ENCODE data around the gene ASF1A. TPM values are rescaled to one million over a fixed set of nuclear protein-coding genes. Genes with fewer than 3 reads are reported as not detected.

Gene ASF1A
- total and polyA plus RNA-seq, 2 of the 13 experiments (the other 11 are each of a cell fraction or from before 2014, with no cell fraction given), result 14.5 to 49.9 TPM

DNA sequence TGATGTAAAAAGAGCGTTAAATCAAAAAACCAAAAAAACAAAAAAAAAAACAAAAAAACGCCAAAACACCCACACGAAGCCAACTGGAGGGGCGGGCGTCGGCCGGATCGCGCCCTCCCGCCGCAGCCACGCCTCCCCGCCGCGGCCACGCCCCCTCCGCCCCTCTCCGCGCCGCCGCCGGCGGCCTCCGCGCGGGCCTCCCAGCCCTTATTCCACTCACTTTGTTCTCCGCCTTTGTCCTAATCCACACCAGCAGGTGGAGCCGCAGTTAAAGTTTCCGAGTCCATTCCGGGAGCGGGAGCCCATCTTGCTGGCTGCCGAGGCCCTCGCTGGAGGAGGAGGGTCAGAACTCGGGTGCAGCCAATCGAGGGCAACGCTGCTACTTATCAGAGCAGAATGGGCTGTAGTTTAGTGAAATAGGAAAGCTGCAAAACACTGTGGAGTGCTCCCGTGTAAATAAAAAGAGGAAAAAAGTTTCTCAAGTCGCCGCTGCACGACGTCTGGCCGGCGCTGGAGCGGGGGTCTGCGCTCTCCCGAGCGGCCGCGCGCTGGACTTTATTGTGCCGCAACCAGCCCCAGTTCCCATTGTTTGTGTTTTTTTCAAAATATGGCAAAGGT, at the start of gene ASF1A (continued):
- peak; percentile 60; the same call in 1 of the 2 replicates for TF ChIP-seq ELF1 (CRISPR knock-in tag; IDR thresholded peaks at IDR 0.05)
- TF ChIP-seq HDAC1 (CRISPR knock-in tag; IDR thresholded peaks at IDR 0.05), result peak; percentile 87
- TF ChIP-seq ZNF292 (CRISPR knock-in tag; IDR thresholded peaks at IDR 0.05; ENCODE audit: borderline replicate concordance, low read depth), result no peak; the same call in none of the 2 replicates

DNA sequence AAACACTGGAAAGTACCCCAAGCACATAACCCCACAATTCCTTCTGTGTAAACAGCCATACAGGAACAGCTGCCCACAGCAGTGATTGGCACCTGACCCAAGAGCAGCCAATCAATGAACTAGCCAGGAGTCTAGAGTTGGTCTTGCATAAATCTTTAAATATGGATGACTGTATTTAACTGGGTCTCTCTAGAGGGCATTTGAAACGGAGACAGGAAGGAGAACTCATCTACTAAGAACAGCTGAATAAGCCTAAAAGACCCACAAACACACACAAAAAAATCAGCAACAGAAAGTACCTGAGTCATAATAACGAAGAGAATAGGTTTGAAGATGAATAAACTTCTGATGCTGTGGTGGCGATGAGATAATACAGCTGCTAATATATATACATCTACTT, 49.0 kb upstream of the ASF1A start:
- DNase-seq (ENCODE audit: low spot score), result no peak
- Histone ChIP-seq H3K79me2 (ENCODE audit: insufficient read depth, low read length) (no peaks in the 10 kb centered on the region), H4K20me1 (ENCODE audit: insufficient read depth, low read length) (no peaks in the 10 kb centered on the region), H3K36me3 (replicated peaks in 1 of 2; ENCODE audit: control insufficient read depth in 1 of 2, insufficient read depth in 2 of 2, low read length in 2 of 2) (no peaks in the 10 kb centered on the region), H3K4me3 (replicated peaks in 1 of 3; ENCODE audit: insufficient read depth in 1 of 3, low read depth in 2 of 3, low read length in 3 of 3) (no peak overlapping the region), H3K9ac (ENCODE audit: insufficient read depth, low read depth, low read length) (no peak overlapping the region), H3K27me3 (ENCODE audit: control insufficient read depth in 1 of 2, insufficient read depth in 2 of 2, low read length in 2 of 2) (no peaks in the 10 kb centered on the region), H2AFZ (ENCODE audit: low read length) (no peak overlapping the region), H3K9me3 (ENCODE audit: low read length) (no peaks in the 10 kb centered on the region), H3K27ac (ENCODE audit: extremely low read length, insufficient read depth, low read length) (no peak overlapping the region), H3K4me2 (ENCODE audit: low read depth, low read length) (no peak overlapping the region), H3K4me1 (ENCODE audit: insufficient read depth, low read length) (no peaks in the 10 kb centered on the region)
- POLR2A ChIA-PET, result no interaction called here
- 98% methylated on average over 3 of the region's 3 CpGs for WGBS (ENCODE audit: low lambda C conversion rate)
- intact Hi-C loops (cut with micrococcal nuclease; ENCODE audit: unreplicated experiment), result no loop called here
- FAIRE-seq, result no peak
- no TSS peak for BruUV-seq (replicated peaks)
- TF ChIP-seq ZNF773 (CRISPR knock-in tag; IDR thresholded peaks at IDR 0.05; ENCODE audit: borderline replicate concordance) (no peak), ZNF790 (CRISPR knock-in tag; IDR thresholded peaks at IDR 0.05; ENCODE audit: borderline replicate concordance) (no peak)
- CTCF ChIA-PET (ENCODE audit: low intra/inter-chr PET ratio, low total read pairs), result no interaction called here
- no peak for ATAC-seq
- in situ Hi-C loops (cut with HindIII; ENCODE audit: extremely low pct_ligation_motif_present, low pct_unique_long_range_greater_than_20kb), result no loop called here

DNA sequence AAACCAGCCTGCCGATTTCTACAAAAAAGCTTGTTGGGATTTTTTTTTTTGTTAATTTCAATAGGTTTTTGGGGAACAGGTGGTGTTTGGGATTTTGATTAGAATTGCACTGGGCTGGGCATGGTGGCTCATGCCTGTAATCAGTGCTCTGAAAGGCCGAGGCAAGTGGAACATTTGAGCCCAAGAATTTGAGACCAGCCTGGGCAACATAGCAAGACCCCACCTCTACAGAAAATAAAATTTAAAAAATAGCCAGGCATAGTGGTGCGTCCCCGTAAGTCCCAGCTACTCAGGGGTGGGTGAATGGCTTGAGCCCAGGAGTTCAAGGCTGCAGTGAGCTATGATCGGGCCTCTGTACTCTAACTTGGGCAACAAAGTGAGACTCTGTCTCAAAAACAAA, 40.5 kb upstream of the ASF1A start:
- H3K27me3 ChIP-seq (ENCODE audit: control insufficient read depth in 1 of 2, insufficient read depth in 2 of 2, low read length in 2 of 2), result no peaks in the 10 kb centered on the region
- no peak overlapping the region for H3K4me3 ChIP-seq (replicated peaks in 1 of 3; ENCODE audit: insufficient read depth in 1 of 3, low read depth in 2 of 3, low read length in 3 of 3)
- H3K36me3 ChIP-seq (replicated peaks in 1 of 2; ENCODE audit: control insufficient read depth in 1 of 2, insufficient read depth in 2 of 2, low read length in 2 of 2), result no peaks in the 10 kb centered on the region
- TF ChIP-seq ZNF121 (CRISPR knock-in tag; IDR thresholded peaks at IDR 0.05), result peak; percentile 63; the same call in 1 of the 2 replicates
- no peak for TF ChIP-seq ZNF251 (CRISPR knock-in tag; IDR thresholded peaks at IDR 0.05)
- ChIA-PET CTCF (ENCODE audit: low intra/inter-chr PET ratio, low total read pairs) (no interaction called here), POLR2A (no interaction called here)
- ATAC-seq, result no peak
- no peaks in the 10 kb centered on the region for H3K79me2 ChIP-seq (ENCODE audit: insufficient read depth, low read length)
- FAIRE-seq, result no peak
- no peaks in the 10 kb centered on the region for H4K20me1 ChIP-seq (ENCODE audit: insufficient read depth, low read length)
- H3K27ac ChIP-seq (ENCODE audit: extremely low read length, insufficient read depth, low read length), result no peak overlapping the region
- no peaks in the 10 kb centered on the region for H3K9me3 ChIP-seq (ENCODE audit: low read length)
- no peak for DNase-seq (ENCODE audit: low spot score)
- in situ Hi-C loops (cut with HindIII; ENCODE audit: extremely low pct_ligation_motif_present, low pct_unique_long_range_greater_than_20kb) (no loop called here), intact Hi-C loops (cut with micrococcal nuclease; ENCODE audit: unreplicated experiment) (no loop called here)
- WGBS (ENCODE audit: low lambda C conversion rate), result 95% methylated on average over 5 of the region's 5 CpGs
- no peaks in the 10 kb centered on the region for H3K4me1 ChIP-seq (ENCODE audit: insufficient read depth, low read length)
- no peak overlapping the region for H3K9ac ChIP-seq (ENCODE audit: insufficient read depth, low read depth, low read length)
- H2AFZ ChIP-seq (ENCODE audit: low read length), result no peak overlapping the region
- no TSS peak for BruUV-seq (replicated peaks)
- no peak overlapping the region for H3K4me2 ChIP-seq (ENCODE audit: low read depth, low read length)
